Effector memory CD8-positive, alpha-beta T cell (primary cell): Measurements from ENCODE around the gene MRPL37.
"Not testable (repeated sequence)": the region's sequence is repeated elsewhere in the genome, so short reads cannot be mapped to it uniquely, and the experiment has no call there.

ENCODE experiments used
- ATAC-seq: fragments of 150-1000 bp; cut with Tn5 transposase; replicated peaks from 2 replicates; pipeline ENCODE4 v1.10.0; 2021; ENCODE audit warnings: mild to moderate bottlenecking, moderate library complexity
- DNase-seq, 3 experiments: peaks; one replicate each; pipeline ENCODE4 v3.0.0; 2021
- H3K27ac Mint-ChIP-seq, 2 donors: one replicate each; pipeline ENCODE4 v1.8.0; 2022; ENCODE audit warnings: mild to moderate bottlenecking in 2 of 2, mixed read lengths in 2 of 2, moderate library complexity in 2 of 2
- H3K27me3 Mint-ChIP-seq, 2 donors: one replicate each; pipeline ENCODE4 v1.8.0; 2022; ENCODE audit warnings: mixed read lengths in 2 of 2
- H3K36me3 Mint-ChIP-seq: one replicate; pipeline ENCODE4 v1.8.0; 2022; ENCODE audit warnings: mild to moderate bottlenecking, moderate library complexity, mixed read lengths; ENCODE audit not compliant: insufficient read depth
- H3K4me1 Mint-ChIP-seq, 2 donors: one replicate each; pipeline ENCODE4 v1.8.0; 2022; ENCODE audit warnings: low read depth in 2 of 2, mixed read lengths in 2 of 2
- H3K4me3 Mint-ChIP-seq, 2 donors: one replicate each; pipeline ENCODE4 v1.8.0; 2022; ENCODE audit warnings: mild to moderate bottlenecking in 2 of 2, mixed read lengths in 2 of 2, moderate library complexity in 2 of 2
- H3K9me3 Mint-ChIP-seq, 2 donors: one replicate each; pipeline ENCODE4 v1.8.0; 2022; ENCODE audit warnings: mixed read lengths in 2 of 2

The MRPL37 gene

GRCh38 chr1:54227891-54228310 is 27.9 kb downstream of the MRPL37 start:
- Mint-ChIP-seq H3K4me1 (peaks cover 18 to 24% of the 10 kb centered on the region in 2 donors), H3K9me3 (no peaks in the 10 kb centered on the region), H3K36me3 (peaks cover 21% of the 10 kb centered on the region), H3K27ac (peak overlapping the region; percentile 71 to 76), H3K4me3 (no peak overlapping the region), H3K27me3 (no peaks in the 10 kb centered on the region)
- DNase-seq (no peak), ATAC-seq (no peak)

GRCh38 chr1:54228638-54229079 is 28.7 kb downstream of the MRPL37 start:
- H3K36me3 Mint-ChIP-seq: peaks cover 21% of the 10 kb centered on the region
- H3K4me3 Mint-ChIP-seq: peak overlapping the region in 1 of 2 donors; percentile 28
- no peak for ATAC-seq
- H3K27ac Mint-ChIP-seq: no peak overlapping the region
- no peaks in the 10 kb centered on the region for H3K27me3 Mint-ChIP-seq
- DNase-seq: no peak
- no peaks in the 10 kb centered on the region for H3K9me3 Mint-ChIP-seq
- H3K4me1 Mint-ChIP-seq: peaks cover 18 to 22% of the 10 kb centered on the region in 2 donors

- ATAC-seq (peak; percentile 32), DNase-seq (no peak)
- Mint-ChIP-seq H3K4me1 (peaks cover 18 to 20% of the 10 kb centered on the region in 2 donors), H3K9me3 (no peaks in the 10 kb centered on the region), H3K27ac (peak overlapping the region in 1 of 2 donors; percentile 87), H3K27me3 (no peaks in the 10 kb centered on the region), H3K36me3 (peaks cover 22% of the 10 kb centered on the region), H3K4me3 (peak overlapping the region; percentile 4 to 28)
Measured at GRCh38 chr1:54229281-54229891, 29.4 kb downstream of the MRPL37 start.

- no peaks in the 10 kb centered on the region for H3K27me3 Mint-ChIP-seq
- H3K4me3 Mint-ChIP-seq: peak overlapping the region in 1 of 2 donors; percentile 11
- H3K36me3 Mint-ChIP-seq: peaks cover 25% of the 10 kb centered on the region
- DNase-seq (peak in 1 of 3 experiments; percentile 12), ATAC-seq (peak; percentile 75)
- H3K4me1 Mint-ChIP-seq: peaks cover 18 to 20% of the 10 kb centered on the region in 2 donors
- no peaks in the 10 kb centered on the region for H3K9me3 Mint-ChIP-seq
- H3K27ac Mint-ChIP-seq: peak overlapping the region; percentile 28 to 87
Measured at GRCh38 chr1:54230507-54231339, 30.8 kb downstream of the MRPL37 start.

- not testable (repeated sequence) for H3K27me3 Mint-ChIP-seq, DNase-seq, H3K4me3 Mint-ChIP-seq, H3K9me3 Mint-ChIP-seq, H3K27ac Mint-ChIP-seq, ATAC-seq
- Mint-ChIP-seq H3K4me1 (peaks cover 18 to 20% of the 10 kb centered on the region in 2 donors), H3K36me3 (peaks cover 36% of the 10 kb centered on the region)
Measured at GRCh38 chr1:54233196-54233595, 33.2 kb downstream of the MRPL37 start.

GRCh38 chr1:54234284-54234683 is 34.3 kb downstream of the MRPL37 start:
- ATAC-seq: no peak
- Mint-ChIP-seq H3K27ac (no peak overlapping the region), H3K4me3 (no peak overlapping the region), H3K4me1 (peaks cover 15 to 17% of the 10 kb centered on the region in 2 donors), H3K9me3 (no peaks in the 10 kb centered on the region), H3K36me3 (peaks cover 39% of the 10 kb centered on the region), H3K27me3 (no peaks in the 10 kb centered on the region)
- no peak for DNase-seq

- Mint-ChIP-seq H3K27me3 (no peaks in the 10 kb centered on the region), H3K9me3 (no peaks in the 10 kb centered on the region), H3K4me1 (peaks cover 0 to 2% of the 10 kb centered on the region in 2 donors), H3K27ac (no peak overlapping the region), H3K4me3 (no peak overlapping the region), H3K36me3 (peaks cover 57% of the 10 kb centered on the region)
- ATAC-seq (no peak), DNase-seq (no peak)
Measured at GRCh38 chr1:54237586-54237985, 37.6 kb downstream of the MRPL37 start.

GRCh38 chr1:54238353-54239034 is 38.5 kb downstream of the MRPL37 start:
- ATAC-seq: no peak
- peaks cover 2 to 3% of the 10 kb centered on the region in 2 donors for H3K4me1 Mint-ChIP-seq
- no peaks in the 10 kb centered on the region for H3K27me3 Mint-ChIP-seq
- H3K9me3 Mint-ChIP-seq: no peaks in the 10 kb centered on the region
- H3K4me3 Mint-ChIP-seq: no peak overlapping the region
- no peak for DNase-seq
- H3K27ac Mint-ChIP-seq: peak overlapping the region in 1 of 2 donors; percentile 8
- H3K36me3 Mint-ChIP-seq: peaks cover 64% of the 10 kb centered on the region

GRCh38 chr1:54239035-54239383 is 39.0 kb downstream of the MRPL37 start:
- H3K36me3 Mint-ChIP-seq: peaks cover 67% of the 10 kb centered on the region
- no peaks in the 10 kb centered on the region for H3K9me3 Mint-ChIP-seq

GRCh38 chr1:54239631-54240031 is 39.7 kb downstream of the MRPL37 start:
- no peak overlapping the region for H3K4me3 Mint-ChIP-seq
- no peak for ATAC-seq

More at GRCh38 chr1:54239035-54239383, 39.0 kb downstream of the MRPL37 start:
- no peak for ATAC-seq
- Mint-ChIP-seq H3K4me3 (no peak overlapping the region), H3K27ac (peak overlapping the region in 1 of 2 donors; percentile 8), H3K4me1 (peaks cover 2 to 3% of the 10 kb centered on the region in 2 donors), H3K27me3 (no peaks in the 10 kb centered on the region)
- DNase-seq: no peak

GRCh38 chr1:54240741-54241335 is 40.9 kb downstream of the MRPL37 start:
- DNase-seq (no peak), ATAC-seq (no peak)
- peaks cover 6 to 8% of the 10 kb centered on the region in 2 donors for H3K4me1 Mint-ChIP-seq
- peaks cover 68% of the 10 kb centered on the region for H3K36me3 Mint-ChIP-seq
- H3K27me3 Mint-ChIP-seq: no peaks in the 10 kb centered on the region
- no peaks in the 10 kb centered on the region for H3K9me3 Mint-ChIP-seq
- peak overlapping the region in 1 of 2 donors; percentile 23 for H3K27ac Mint-ChIP-seq
- H3K4me3 Mint-ChIP-seq: no peak overlapping the region

More at GRCh38 chr1:54239631-54240031, 39.7 kb downstream of the MRPL37 start:
- no peaks in the 10 kb centered on the region for H3K9me3 Mint-ChIP-seq
- H3K27ac Mint-ChIP-seq: no peak overlapping the region
- H3K27me3 Mint-ChIP-seq: no peaks in the 10 kb centered on the region
- H3K4me1 Mint-ChIP-seq: peaks cover 4 to 5% of the 10 kb centered on the region in 2 donors
- DNase-seq: no peak
- H3K36me3 Mint-ChIP-seq: peaks cover 69% of the 10 kb centered on the region

- Mint-ChIP-seq H3K9me3 (no peaks in the 10 kb centered on the region), H3K27ac (peak overlapping the region in 1 of 2 donors; percentile 23), H3K27me3 (no peaks in the 10 kb centered on the region), H3K4me3 (no peak overlapping the region), H3K36me3 (peaks cover 66% of the 10 kb centered on the region), H3K4me1 (peaks cover 6 to 8% of the 10 kb centered on the region in 2 donors)
- ATAC-seq: no peak
- DNase-seq: no peak
Measured at GRCh38 chr1:54241364-54241763, 41.4 kb downstream of the MRPL37 start.

- no peak overlapping the region for H3K27ac Mint-ChIP-seq
- no peak for ATAC-seq
- H3K4me3 Mint-ChIP-seq: no peak overlapping the region
- peaks cover 52% of the 10 kb centered on the region for H3K36me3 Mint-ChIP-seq
- H3K4me1 Mint-ChIP-seq: peaks cover 6 to 8% of the 10 kb centered on the region in 2 donors
- H3K27me3 Mint-ChIP-seq: no peaks in the 10 kb centered on the region
- H3K9me3 Mint-ChIP-seq: no peaks in the 10 kb centered on the region
- no peak for DNase-seq
Measured at GRCh38 chr1:54243022-54243421, 43.1 kb downstream of the MRPL37 start.
